HepG2 (cell line): ENCODE measurements around the gene CYP2W1. TPM values are rescaled to one million over a fixed set of nuclear protein-coding genes. Genes with fewer than 3 reads are reported as not detected.

Experiments
- ARID4A ChIP-seq: sonication (generic); formaldehyde crosslinking; IDR thresholded peaks from 2 replicates; pipeline ENCODE4 v1.5.0; 2020; ENCODE audit warnings: mild to moderate bottlenecking, missing genetic modification reagents, borderline replicate concordance
- ATF4 ChIP-seq, 2 experiments: fragments of 450-650 bp in 1 of 2; sonication (generic) in 1 of 2; formaldehyde crosslinking; IDR thresholded peaks; 2 replicates each; pipeline versions ENCODE4 v1.5.0 to v1.8.0; 2020 to 2022; ENCODE audit warnings: mild to moderate bottlenecking in 1 of 2, missing genetic modification reagents in 1 of 2
- BCL3 ChIP-seq: sonication (generic); formaldehyde crosslinking; IDR thresholded peaks from 2 replicates; pipeline ENCODE4 v1.5.1; 2020; ENCODE audit warnings: mild to moderate bottlenecking, missing genetic modification reagents, moderate library complexity
- GATAD2A ChIP-seq: IDR thresholded peaks from 2 replicates; pipeline ENCODE4 v1.6.1; 2016
- GLI4 ChIP-seq: sonication (generic); formaldehyde crosslinking; IDR thresholded peaks from 2 replicates; pipeline ENCODE4 v1.5.1; 2020; ENCODE audit warnings: missing genetic modification reagents, mild to moderate bottlenecking, moderate library complexity, borderline replicate concordance
- LCORL ChIP-seq, 2 experiments: fragments of 450-650 bp in 1 of 2; sonication (generic) in 1 of 2; formaldehyde crosslinking in 1 of 2; IDR thresholded peaks; 2 replicates each; pipeline versions ENCODE4 v1.5.0 to v1.6.1; 2017 to 2020; ENCODE audit warnings: antibody characterized with exemption in 1 of 2, missing genetic modification reagents in 1 of 2
- NFE2L1 ChIP-seq: sonication (generic); formaldehyde crosslinking; IDR thresholded peaks from 2 replicates; pipeline ENCODE4 v1.4.0; 2020; ENCODE audit warnings: missing genetic modification reagents, mild to moderate bottlenecking, borderline replicate concordance
- NFYB ChIP-seq: sonication (generic); formaldehyde crosslinking; IDR thresholded peaks from 2 replicates; pipeline ENCODE4 v1.4.0; 2020; ENCODE audit warnings: missing genetic modification reagents
- REL ChIP-seq: sonication (generic); formaldehyde crosslinking; conservative IDR thresholded peaks from 2 replicates; pipeline ENCODE4 v1.8.0; 2022; ENCODE audit warnings: mild to moderate bottlenecking, missing genetic modification reagents, moderate library complexity
- RFX3 ChIP-seq: IDR thresholded peaks from 2 replicates; pipeline ENCODE4 v1.6.1; 2016; ENCODE audit warnings: missing biosample characterization, missing genetic modification reagents
- TAF1 ChIP-seq: sonication (generic); formaldehyde crosslinking; IDR thresholded peaks from 2 replicates; pipeline ENCODE4 v1.4.0; 2020; ENCODE audit warnings: missing genetic modification reagents
- ZFP37 ChIP-seq: sonication (generic); formaldehyde crosslinking; IDR thresholded peaks from 2 replicates; pipeline ENCODE4 v1.4.0; 2020; ENCODE audit warnings: missing genetic modification reagents, borderline replicate concordance
- ZNF275 ChIP-seq: sonication (generic); formaldehyde crosslinking; IDR thresholded peaks from 2 replicates; pipeline ENCODE4 v1.8.0; 2022; ENCODE audit warnings: missing genetic modification reagents, mild to moderate bottlenecking, inconsistent platforms, borderline replicate concordance
- ZNF343 ChIP-seq: sonication (generic); formaldehyde crosslinking; IDR thresholded peaks from 2 replicates; pipeline ENCODE4 v1.4.0; 2020; ENCODE audit warnings: mild to moderate bottlenecking, missing genetic modification reagents
- ZNF574 ChIP-seq: sonication (generic); formaldehyde crosslinking; IDR thresholded peaks from 2 replicates; pipeline ENCODE4 v1.4.0; 2020; ENCODE audit warnings: missing genetic modification reagents
- ZNF747 ChIP-seq: sonication (generic); formaldehyde crosslinking; IDR thresholded peaks from 2 replicates; pipeline ENCODE4 v1.8.1; 2023; ENCODE audit warnings: missing genetic modification reagents, mild to moderate bottlenecking, borderline replicate concordance
- ZNF75D ChIP-seq: sonication (generic); formaldehyde crosslinking; IDR thresholded peaks from 2 replicates; pipeline ENCODE4 v1.8.1; 2023; ENCODE audit warnings: missing genetic modification reagents, mild to moderate bottlenecking, borderline replicate concordance
- polyA plus RNA-seq, 8 experiments: library from polyadenylated mRNA; depleted of rRNA in 3 of 8; stranded (reverse) in 7 of 8; unstranded in 1 of 8; fragments of >200 nt; fragmentation: Illumina TruSeq in 4 of 8; extraction: Trizol in 4 of 8; gene quantifications; 2 replicates each; pipeline versions ENCODE4 v1.2.1 to v1.2.3, GENCODE V29; 2011 to 2016; ENCODE audit warnings: low read depth in 4 of 8, missing spikeins in 1 of 8, mixed read lengths in 1 of 8; ENCODE audit not compliant: insufficient read depth in 1 of 8
- total RNA-seq, 5 experiments: library from RNA; depleted of rRNA; stranded (reverse); fragments of >200 nt; fragmentation: Illumina TruSeq; extraction: Trizol; gene quantifications; 2 replicates each; pipeline ENCODE4 v1.2.3, GENCODE V29; 2016; ENCODE audit warnings: low read depth in 1 of 5

Gene CYP2W1
- total and polyA plus RNA-seq, 2 of the 13 experiments (the other 11 are each of a cell fraction or from before 2014, with no cell fraction given), result 19.5 to 31.7 TPM

GRCh38 chr7:953547-954327 is 29.2 kb upstream of the CYP2W1 start (continued):
- peak; percentile 29; the same call in 1 of the 2 replicates for TF ChIP-seq ZNF574
- TF ChIP-seq RFX3 (CRISPR knock-in tag), result no peak
- TF ChIP-seq BCL3 (CRISPR knock-in tag), result peak; percentile 48; the same call in 1 of the 2 replicates
- TF ChIP-seq ATF4 (CRISPR knock-in tag; IDR thresholded peaks at IDR 0.05), result 0 out of 4 replicates have a peak, but pooled peaks of 1 of the 2 experiments have one; percentile 27
- TF ChIP-seq ZFP37 (CRISPR knock-in tag), result 0 out of 2 replicates have a peak, but pooled peaks have one; percentile 42
- 0 out of 2 replicates have a peak, but pooled peaks have one; percentile 30 for TF ChIP-seq TAF1 (CRISPR knock-in tag)
- TF ChIP-seq NFE2L1 (CRISPR knock-in tag), result no peak
- 0 out of 2 replicates have a peak, but pooled peaks have one; percentile 56 for TF ChIP-seq GLI4 (CRISPR knock-in tag)
- TF ChIP-seq NFYB (CRISPR knock-in tag), result peak; percentile 46; the same call in 1 of the 2 replicates
- TF ChIP-seq ZNF75D, result no peak
- TF ChIP-seq ZNF343 (CRISPR knock-in tag), result no peak
- TF ChIP-seq ZNF275 (CRISPR knock-in tag), result no peak
- TF ChIP-seq GATAD2A (CRISPR knock-in tag), result no peak
- TF ChIP-seq ZNF747, result no peak
- TF ChIP-seq REL, result no peak
- TF ChIP-seq LCORL (IDR thresholded peaks at IDR 0.05), result no peak
- TF ChIP-seq LCORL (CRISPR knock-in tag; IDR thresholded peaks at IDR 0.05), result no peak
- TF ChIP-seq ARID4A (CRISPR knock-in tag), result peak; percentile 71; the same call in 1 of the 2 replicates
